Endothelial cell of umbilical vein (primary cell): Measurements from ENCODE around the gene CDK17. TPM values are rescaled to one million over a fixed set of nuclear protein-coding genes. Genes with fewer than 3 reads are reported as not detected.
A peak's percentile ranks its signal among the peaks of the same experiment; 100 is the strongest.

Experiments
- BruUV-seq: library from RNA; stranded (reverse); fragments of 400-500 nt; replicated peaks from 2 replicates; lab custom pipeline; 2021; lab: Mats Ljungman, UMichigan
- CTCF ChIA-PET: fragments of 300-600, 350-600 bp; sonication (Branson Sonifier 250); formaldehyde crosslinking; loops from one replicate; lab custom pipeline; 2021; ENCODE audit warnings: antibody characterized with exemption, inconsistent platforms; lab: Charles Lee
- POLR2A ChIA-PET: fragments of 300-600, 350-600 bp; sonication (Branson Sonifier 250); formaldehyde crosslinking; loops from one replicate; lab custom pipeline; 2021; ENCODE audit warnings: antibody characterized with exemption, inconsistent platforms; lab: Charles Lee
- DNase-seq: peaks from one replicate; pipeline ENCODE4 v3.0.0-alpha.2; 2011; ENCODE audit warnings: low read depth, low spot score
- FAIRE-seq: peaks from 2 replicates; lab custom pipeline; 2011; peaks lifted over from hg19 to GRCh38; lab: Jason Lieb, UNC
- H2AFZ ChIP-seq: 2 replicates; pipeline ENCODE4 v1.6.0; 2012; ENCODE audit warnings: low read depth, low read length, control low read depth, inconsistent platforms
- H3K27ac ChIP-seq: 2 replicates; pipeline ENCODE4 v1.5.1; 2011; ENCODE audit warnings: low read depth, mild to moderate bottlenecking, control low read depth, low read length, moderate library complexity; ENCODE audit not compliant: insufficient read depth
- H3K27me3 ChIP-seq, 2 experiments: 2 replicates each; pipeline versions ENCODE4 v1.6.0 to v1.6.1; 2011; ENCODE audit warnings: low read length in 2 of 2, mixed read lengths in 1 of 2; ENCODE audit not compliant: control insufficient read depth in 2 of 2, insufficient read depth in 2 of 2
- H3K36me3 ChIP-seq, 2 experiments: 2 replicates in 1 of 2; 3 replicates in 1 of 2; pipeline ENCODE4 v1.5.1; 2011; ENCODE audit warnings: low read length in 2 of 2, mild to moderate bottlenecking in 1 of 2, moderate library complexity in 1 of 2; ENCODE audit not compliant: control insufficient read depth in 2 of 2, insufficient read depth in 2 of 2; ENCODE audit errors: extremely low read depth in 1 of 2
- H3K4me1 ChIP-seq: 3 replicates; pipeline ENCODE4 v1.5.1; 2011; ENCODE audit warnings: mild to moderate bottlenecking, low read length; ENCODE audit not compliant: control insufficient read depth, insufficient read depth; ENCODE audit errors: extremely low read depth
- H3K4me2 ChIP-seq: 2 replicates; pipeline ENCODE4 v1.6.1; 2011; ENCODE audit warnings: low read length, control low read depth, mixed read lengths; ENCODE audit not compliant: insufficient read depth
- H3K4me3 ChIP-seq, 3 experiments: fragments of 200-600 bp in 1 of 3; sonication (generic), shearing (Covaris generic) in 1 of 3; replicated peaks in 1 of 3; 2 replicates each; pipeline ENCODE4 v1.5.1; 2011 to 2016; ENCODE audit warnings: control low read depth in 3 of 3, low read length in 3 of 3, mild to moderate bottlenecking in 2 of 3, inconsistent platforms in 1 of 3, low read depth in 1 of 3, moderate library complexity in 1 of 3; ENCODE audit not compliant: insufficient read depth in 1 of 3
- H3K79me2 ChIP-seq: 2 replicates; pipeline ENCODE4 v1.6.0; 2012; ENCODE audit warnings: low read length, inconsistent platforms; ENCODE audit not compliant: control insufficient read depth, insufficient read depth
- H3K9ac ChIP-seq: replicated peaks from 2 replicates; pipeline ENCODE3; 2011; ENCODE audit warnings: low read length, control low read depth; ENCODE audit not compliant: insufficient read depth; ENCODE audit errors: extremely low read depth
- H3K9me1 ChIP-seq: replicated peaks from 3 replicates; pipeline ENCODE4 v1.6.0; 2011; ENCODE audit warnings: mild to moderate bottlenecking, low read length; ENCODE audit not compliant: control insufficient read depth, insufficient read depth; ENCODE audit errors: extremely low read depth
- H3K9me3 ChIP-seq: replicated peaks from 2 replicates; pipeline ENCODE4 v1.5.1; 2012; ENCODE audit warnings: low read length, inconsistent platforms; ENCODE audit not compliant: control insufficient read depth, insufficient read depth
- H4K20me1 ChIP-seq: replicated peaks from 2 replicates; pipeline ENCODE3; 2011; ENCODE audit warnings: mild to moderate bottlenecking, low read length; ENCODE audit not compliant: control insufficient read depth, insufficient read depth; ENCODE audit errors: extremely low read depth
- FOS ChIP-seq: IDR thresholded peaks from 2 replicates; pipeline ENCODE4 v1.6.1; 2011; ENCODE audit warnings: mild to moderate bottlenecking, low read length, moderate library complexity, borderline replicate concordance; ENCODE audit not compliant: insufficient read depth
- JUN ChIP-seq: IDR thresholded peaks from 2 replicates; pipeline ENCODE4 v1.6.1; 2011; ENCODE audit warnings: borderline replicate concordance, low read depth; ENCODE audit not compliant: insufficient read length, insufficient read depth
- MYC ChIP-seq: IDR thresholded peaks from one replicate; pipeline ENCODE4 v1.6.1; 2011; ENCODE audit warnings: mild to moderate bottlenecking, low read depth, low read length
- POLR2AphosphoS5 ChIP-seq: IDR thresholded peaks from 2 replicates; pipeline ENCODE4 v1.6.1; 2012; ENCODE audit warnings: low read depth, mild to moderate bottlenecking, control low read depth, low read length, moderate library complexity; ENCODE audit not compliant: insufficient read depth
- dilution Hi-C: fragments of 300-500 bp; cut with MboI; formaldehyde crosslinking; loops from one replicate; pipeline ENCODE4 v1.15.0; 2019; ENCODE audit warnings: low sequenced_read_pairs; ENCODE audit not compliant: extremely low pct_ligation_motif_present
- intact Hi-C: fragments of 100-400 bp; cut with micrococcal nuclease; formaldehyde crosslinking; loops from one replicate; pipeline ENCODE4 v1.10.0; 2022
- polyA plus RNA-seq, 4 experiments: library from polyadenylated mRNA; depleted of rRNA in 3 of 4; stranded (reverse) in 3 of 4; unstranded in 1 of 4; fragments of >200 nt; gene quantifications; 2 replicates each; pipeline versions ENCODE4 v1.2.1 to v1.2.3, GENCODE V29; 2011 to 2012; ENCODE audit warnings: missing spikeins in 1 of 4
- total RNA-seq: library from RNA; stranded (reverse); gene quantifications from 2 replicates; pipeline ENCODE4 v1.2.3, GENCODE V29; 2021
- TF ChIP-seq, protein P1 (sequence below), 2 donors: IDR thresholded peaks; 1 replicate in 1 of 2; 2 replicates in 1 of 2; pipeline ENCODE4 v1.5.1; 2011; ENCODE audit warnings: low read length in 2 of 2, mild to moderate bottlenecking in 2 of 2, moderate library complexity in 2 of 2, control low read depth in 1 of 2, inconsistent platforms in 1 of 2, low read depth in 1 of 2; ENCODE audit not compliant: insufficient read depth in 1 of 2; ENCODE audit errors: extremely low read depth in 1 of 2

Gene CDK17
- total and polyA plus RNA-seq, 2 donors (not counting 3 experiments of a cell fraction or from before 2014, with no cell fraction given) = 61.1 to 176 TPM

GRCh38 chr12:96396914-96397313 lies 3.3 kb downstream of the CDK17 start:
- BruUV-seq = no TSS peak
- peak overlapping the region; percentile 77 to 98 (median 80) for H3K4me3 ChIP-seq
- peak overlapping the region; percentile 99 for H3K9ac ChIP-seq
- peaks cover 3% of the 10 kb centered on the region for H4K20me1 ChIP-seq
- no peaks in the 10 kb centered on the region for H3K9me1 ChIP-seq
- peak overlapping the region; percentile 99 for H3K4me2 ChIP-seq
- H3K27me3 ChIP-seq = no peaks in the 10 kb centered on the region
- H3K9me3 ChIP-seq = no peaks in the 10 kb centered on the region
- intact Hi-C loops = loop anchor here (5.0 kb wide), 2 partner anchors 105 to 135 kb away; no protein-coding TSS in a partner anchor
- POLR2A ChIA-PET = interaction anchor here (0.6 to 5.9 kb wide), 4 partner anchors 29 to 133 kb away, joined by 4 to 85 read pairs (median 35); no protein-coding TSS in a partner anchor
- peak overlapping the region; percentile 94 for H3K27ac ChIP-seq
- peaks cover 87% of the 10 kb centered on the region for H3K79me2 ChIP-seq
- H3K4me1 ChIP-seq = peaks cover 57% of the 10 kb centered on the region
- FAIRE-seq (no peak), DNase-seq (peak; percentile 49)
- dilution Hi-C loops = no loop called here
- TF ChIP-seq POLR2AphosphoS5 (peak; percentile 44), MYC (no peak), FOS (no peak), JUN (no peak)
- TF ChIP-seq, protein P1, sequence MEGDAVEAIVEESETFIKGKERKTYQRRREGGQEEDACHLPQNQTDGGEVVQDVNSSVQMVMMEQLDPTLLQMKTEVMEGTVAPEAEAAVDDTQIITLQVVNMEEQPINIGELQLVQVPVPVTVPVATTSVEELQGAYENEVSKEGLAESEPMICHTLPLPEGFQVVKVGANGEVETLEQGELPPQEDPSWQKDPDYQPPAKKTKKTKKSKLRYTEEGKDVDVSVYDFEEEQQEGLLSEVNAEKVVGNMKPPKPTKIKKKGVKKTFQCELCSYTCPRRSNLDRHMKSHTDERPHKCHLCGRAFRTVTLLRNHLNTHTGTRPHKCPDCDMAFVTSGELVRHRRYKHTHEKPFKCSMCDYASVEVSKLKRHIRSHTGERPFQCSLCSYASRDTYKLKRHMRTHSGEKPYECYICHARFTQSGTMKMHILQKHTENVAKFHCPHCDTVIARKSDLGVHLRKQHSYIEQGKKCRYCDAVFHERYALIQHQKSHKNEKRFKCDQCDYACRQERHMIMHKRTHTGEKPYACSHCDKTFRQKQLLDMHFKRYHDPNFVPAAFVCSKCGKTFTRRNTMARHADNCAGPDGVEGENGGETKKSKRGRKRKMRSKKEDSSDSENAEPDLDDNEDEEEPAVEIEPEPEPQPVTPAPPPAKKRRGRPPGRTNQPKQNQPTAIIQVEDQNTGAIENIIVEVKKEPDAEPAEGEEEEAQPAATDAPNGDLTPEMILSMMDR (IDR thresholded peaks at IDR 0.05; ENCODE audit: extremely low read depth in 1 of 2, insufficient read depth in 1 of 2, low read depth in 1 of 2, low read length in 2 of 2) = no peak
- no peaks in the 10 kb centered on the region for H3K36me3 ChIP-seq
- no peak overlapping the region for H2AFZ ChIP-seq
- CTCF ChIA-PET = interaction anchor here (1.0 to 1.2 kb wide), 6 partner anchors 40 to 120 kb away, joined by 3 to 7 read pairs (median 3); partner anchors contain the start of gene CFAP54
